Heart left ventricle (tissue), 16 donors: ENCODE data around the gene PPM1D. TPM values are rescaled to one million over a fixed set of nuclear protein-coding genes. Genes with fewer than 3 reads are reported as not detected.
"Not testable (repeated sequence)": the region's sequence is repeated elsewhere in the genome, so short reads cannot be mapped to it uniquely, and the experiment has no call there.

Source experiments
- ATAC-seq, 4 donors: fragments of 200-7000 bp; cut with Tn5 transposase; one replicate each; pipeline ENCODE4 v1.9.1; 2020 to 2022; ENCODE audit warnings: moderate library complexity in 4 of 4, mild to moderate bottlenecking in 3 of 4, moderate number of reproducible peaks in 1 of 4
- DNase-seq, 5 donors: peaks; one replicate each; pipeline ENCODE4 v3.0.0-alpha.2; 2020
- H3K27ac ChIP-seq, 12 donors: fragments of 200-600 bp; sonication (generic) in 4 of 12; one replicate each; pipeline versions ENCODE4 v1.5.0 to v1.8.0; 2016 to 2022; ENCODE audit warnings: mild to moderate bottlenecking in 2 of 12
- H3K27me3 ChIP-seq, 9 donors: fragments of 200-600 bp; sonication (generic) in 2 of 9; one replicate each; pipeline versions ENCODE4 v1.5.1 to v1.8.0; 2016 to 2022; ENCODE audit warnings: mild to moderate bottlenecking in 3 of 9
- H3K36me3 ChIP-seq, 9 donors: fragments of 200-600 bp; sonication (generic) in 2 of 9; one replicate each; pipeline versions ENCODE4 v1.5.0 to v1.8.0; 2018 to 2022; ENCODE audit warnings: mild to moderate bottlenecking in 2 of 9
- H3K4me1 ChIP-seq, 12 donors: fragments of 200-600 bp; sonication (generic) in 4 of 12; one replicate each; pipeline versions ENCODE4 v1.5.0 to v1.8.0; 2016 to 2022; ENCODE audit warnings: mild to moderate bottlenecking in 3 of 12
- H3K4me3 ChIP-seq, 12 donors: fragments of 200-600 bp; sonication (generic) in 4 of 12; one replicate each; pipeline versions ENCODE4 v1.5.0 to v1.8.0; 2017 to 2022; ENCODE audit warnings: mild to moderate bottlenecking in 9 of 12, moderate library complexity in 4 of 12
- H3K9me3 ChIP-seq, 12 donors: fragments of 200-600 bp; sonication (generic) in 4 of 12; one replicate each; pipeline versions ENCODE4 v1.5.0 to v1.8.0; 2016 to 2022; ENCODE audit warnings: mild to moderate bottlenecking in 1 of 12
- POLR2A ChIP-seq, 2 donors: fragments of 450-650 bp; IDR thresholded peaks; one replicate each; pipeline ENCODE4 v1.6.1; 2017; ENCODE audit warnings: antibody characterized with exemption in 2 of 2, mild to moderate bottlenecking in 2 of 2, moderate library complexity in 2 of 2
- WGBS, 4 donors: extraction: QIAGEN DNeasy Blood & Tissue Kit in 2 of 4; methylation state at CpG; one replicate each; pipeline versions ENCODE4 v1.1.5 to v1.1.7; 2013 to 2018; 5-methylcytosine and 5-hydroxymethylcytosine counted together
- intact Hi-C, 10 donors: fragments of 100-400 bp; cut with DNase I; formaldehyde crosslinking; loops; one replicate each; pipeline versions ENCODE4 v1.11.1 to v1.14.2; 2022
- polyA plus RNA-seq, 2 donors: library from polyadenylated mRNA; stranded (reverse); fragments of 200-250 nt; gene quantifications; one replicate each; pipeline ENCODE4 v1.2.3, GENCODE V29; 2013
- total RNA-seq, 9 donors: library from RNA; depleted of rRNA in 2 of 9; stranded (reverse); fragments of >200 nt in 2 of 9; fragmentation: NEBNext Ultra II Directional in 3 of 9; extraction: Animal tissue kit (Norgen Biotek cat#: 25700) in 3 of 9; gene quantifications; one replicate each; pipeline versions ENCODE4 v1.1.0 to v1.2.4, GENCODE V29; 2016 to 2023
- TF ChIP-seq, protein P1 (sequence below), 12 donors: fragments of 200-600 bp; sonication (generic) in 4 of 12; IDR thresholded peaks; one replicate each; pipeline versions ENCODE4 v1.5.0 to v1.8.0; 2018 to 2022; ENCODE audit warnings: antibody characterized with exemption in 12 of 12, mild to moderate bottlenecking in 5 of 12
- donor health status: ischemic (EF 13 %, LVEDD 7.1; RV severe dilation, severe dysfunction).
- donor health status: healthy with polysubstance abuse.
- donor health status: DM: no; HTN: yes; CAD: no.
- donor health status: DM: no; HTN: no; CAD: no.
- donor health status: ischemic (EF 25% LVEDD 6.9; RV normal size, moderate dysfunction).
- donor health status: ischemic (EF 25% LVEDD 5.7; RV mildly dilated, moderate dysfunction).
- donor health status: healthy.
- donor health status: DM: yes; HTN: yes; CAD: no.
- donor health status: ischemic (EF 35%, LVEDD 5.7; RV mildly dilated, moderate dysfunction).
- donor health status: nonischemic (EF 11% LVEDD 7.7; RV severe dilation, severe dysfunction).
- donor health status: DM: yes; HTN: yes; CAD: no.
- donor health status: PGD.
- donor health status: ischemic (EF 29% LVEDD 5.4; RV normal size, mild dysfunction).
- donor health status: nonischemic (EF 23%, LVEDD 6.1; RV moderate dilation, normal function).

Gene PPM1D
- total and polyA plus RNA-seq, 11 donors, result 1.9 to 11.4 (median 7.4) TPM

DNA sequence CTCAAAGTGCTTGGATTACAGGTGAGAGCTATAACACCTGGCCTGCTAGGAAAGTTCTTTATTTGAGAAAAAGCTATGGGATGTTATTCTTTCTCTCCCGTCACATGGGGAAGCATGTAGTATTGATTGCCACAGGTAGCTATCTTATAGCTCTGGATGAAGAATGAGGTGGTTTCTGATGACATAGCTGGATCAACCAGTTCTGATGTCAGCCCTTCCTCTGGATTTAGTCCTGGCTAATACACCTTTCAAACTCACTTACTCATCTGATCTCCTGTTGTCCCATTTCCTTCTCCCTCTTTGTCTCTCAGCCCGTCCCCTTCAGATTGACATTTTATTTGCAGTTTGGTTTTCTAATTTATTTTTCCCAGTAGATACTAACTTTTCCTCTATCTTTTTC, 14.1 kb upstream of the PPM1D start:
- intact Hi-C loops, result no loop called here

DNA sequence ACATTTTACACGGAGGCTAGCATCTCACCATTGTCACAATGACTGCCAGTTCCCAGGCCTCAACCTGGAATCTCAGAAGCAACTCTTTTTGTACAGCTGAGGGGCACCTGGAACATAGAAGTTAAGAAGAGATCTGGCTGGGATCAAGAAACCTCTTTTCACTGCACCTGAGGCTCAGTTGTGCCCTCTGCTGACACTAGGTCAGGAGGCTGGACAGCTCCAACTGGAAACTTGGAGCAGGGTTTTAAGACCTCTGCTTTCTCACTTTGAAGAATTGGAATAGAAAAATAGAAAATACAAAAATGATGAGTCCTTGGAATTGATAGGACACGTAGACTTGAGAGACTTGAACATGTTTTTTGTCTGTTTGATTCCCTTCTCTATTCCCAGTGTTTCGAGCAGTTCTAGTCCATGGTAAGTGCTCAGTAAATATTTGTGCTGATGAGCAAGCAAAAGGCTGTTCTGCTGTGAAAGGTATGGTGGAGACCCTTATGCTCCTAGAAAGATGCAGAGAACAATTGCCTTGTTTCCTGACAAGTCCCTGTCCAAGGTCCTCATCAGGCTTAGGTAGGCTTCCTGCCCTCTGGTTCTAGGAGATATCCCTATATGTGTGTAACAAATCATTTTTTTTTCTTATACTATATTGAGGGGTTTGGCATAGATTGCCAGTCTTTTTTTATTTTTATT, 13.6 kb upstream of the PPM1D start:
- TF ChIP-seq, protein P1, sequence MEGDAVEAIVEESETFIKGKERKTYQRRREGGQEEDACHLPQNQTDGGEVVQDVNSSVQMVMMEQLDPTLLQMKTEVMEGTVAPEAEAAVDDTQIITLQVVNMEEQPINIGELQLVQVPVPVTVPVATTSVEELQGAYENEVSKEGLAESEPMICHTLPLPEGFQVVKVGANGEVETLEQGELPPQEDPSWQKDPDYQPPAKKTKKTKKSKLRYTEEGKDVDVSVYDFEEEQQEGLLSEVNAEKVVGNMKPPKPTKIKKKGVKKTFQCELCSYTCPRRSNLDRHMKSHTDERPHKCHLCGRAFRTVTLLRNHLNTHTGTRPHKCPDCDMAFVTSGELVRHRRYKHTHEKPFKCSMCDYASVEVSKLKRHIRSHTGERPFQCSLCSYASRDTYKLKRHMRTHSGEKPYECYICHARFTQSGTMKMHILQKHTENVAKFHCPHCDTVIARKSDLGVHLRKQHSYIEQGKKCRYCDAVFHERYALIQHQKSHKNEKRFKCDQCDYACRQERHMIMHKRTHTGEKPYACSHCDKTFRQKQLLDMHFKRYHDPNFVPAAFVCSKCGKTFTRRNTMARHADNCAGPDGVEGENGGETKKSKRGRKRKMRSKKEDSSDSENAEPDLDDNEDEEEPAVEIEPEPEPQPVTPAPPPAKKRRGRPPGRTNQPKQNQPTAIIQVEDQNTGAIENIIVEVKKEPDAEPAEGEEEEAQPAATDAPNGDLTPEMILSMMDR (IDR thresholded peaks at IDR 0.05), result peak in 8 of 12 donors; percentile 12 to 44 (median 30)
- no peak for TF ChIP-seq POLR2A (IDR thresholded peaks at IDR 0.05)
- no peak overlapping the region for H3K4me3 ChIP-seq
- no peaks in the 10 kb centered on the region for H3K9me3 ChIP-seq
- H3K27me3 ChIP-seq, result no peaks in the 10 kb centered on the region
- intact Hi-C loops, result no loop called here
- no peak for DNase-seq
- H3K4me1 ChIP-seq, result no peaks in the 10 kb centered on the region
- H3K36me3 ChIP-seq, result no peaks in the 10 kb centered on the region
- H3K27ac ChIP-seq, result no peak overlapping the region
- no peak for ATAC-seq
- WGBS, 4 donors, result 67 to 77% (median 69%) methylated on average over 3 of the region's 3 CpGs

More for the DNA sequence above, 14.1 kb upstream of the PPM1D start:
- Histone ChIP-seq H3K9me3 (no peaks in the 10 kb centered on the region), H3K36me3 (no peaks in the 10 kb centered on the region), H3K4me1 (no peaks in the 10 kb centered on the region), H3K4me3 (no peak overlapping the region), H3K27me3 (no peaks in the 10 kb centered on the region), H3K27ac (no peak overlapping the region)
- DNase-seq (no peak), ATAC-seq (no peak)
- no peak for TF ChIP-seq POLR2A (IDR thresholded peaks at IDR 0.05)
- TF ChIP-seq, protein P1 (IDR thresholded peaks at IDR 0.05), result no peak
- WGBS, 4 donors, result 88 to 95% (median 93%) methylated on average over 2 of the region's 2 CpGs

- WGBS, 4 donors, result 46 to 73% (median 65%) methylated on average over 5 of the region's 5 CpGs
- intact Hi-C loops, result no loop called here
- TF ChIP-seq POLR2A (IDR thresholded peaks at IDR 0.05), result no peak
- TF ChIP-seq, protein P1 (IDR thresholded peaks at IDR 0.05), result no peak
- ATAC-seq, result no peak
- Histone ChIP-seq H3K27me3 (no peaks in the 10 kb centered on the region), H3K4me3 (no peak overlapping the region), H3K36me3 (no peaks in the 10 kb centered on the region), H3K4me1 (no peaks in the 10 kb centered on the region), H3K9me3 (no peaks in the 10 kb centered on the region), H3K27ac (no peak overlapping the region)
- DNase-seq, result no peak
Measured at GRCh38 chr17:60590070-60590469, 9.9 kb upstream of the PPM1D start.

- WGBS, 4 donors, result 90 to 95% (median 91%) methylated on average over 2 of the region's 2 CpGs
- H3K9me3 ChIP-seq, result no peaks in the 10 kb centered on the region
- no peak for DNase-seq
- TF ChIP-seq, protein P1 (IDR thresholded peaks at IDR 0.05), result no peak
- TF ChIP-seq POLR2A (IDR thresholded peaks at IDR 0.05), result no peak
- H3K36me3 ChIP-seq, result no peaks in the 10 kb centered on the region
- H3K27me3 ChIP-seq, result no peaks in the 10 kb centered on the region
- ATAC-seq, result no peak
- H3K4me3 ChIP-seq, result no peak overlapping the region
- no peak overlapping the region for H3K27ac ChIP-seq
- peaks cover 0 to 4% (median 0%) of the 10 kb centered on the region in 12 donors for H3K4me1 ChIP-seq
- intact Hi-C loops, result no loop called here
Measured at GRCh38 chr17:60592750-60593149, 7.2 kb upstream of the PPM1D start.

DNA sequence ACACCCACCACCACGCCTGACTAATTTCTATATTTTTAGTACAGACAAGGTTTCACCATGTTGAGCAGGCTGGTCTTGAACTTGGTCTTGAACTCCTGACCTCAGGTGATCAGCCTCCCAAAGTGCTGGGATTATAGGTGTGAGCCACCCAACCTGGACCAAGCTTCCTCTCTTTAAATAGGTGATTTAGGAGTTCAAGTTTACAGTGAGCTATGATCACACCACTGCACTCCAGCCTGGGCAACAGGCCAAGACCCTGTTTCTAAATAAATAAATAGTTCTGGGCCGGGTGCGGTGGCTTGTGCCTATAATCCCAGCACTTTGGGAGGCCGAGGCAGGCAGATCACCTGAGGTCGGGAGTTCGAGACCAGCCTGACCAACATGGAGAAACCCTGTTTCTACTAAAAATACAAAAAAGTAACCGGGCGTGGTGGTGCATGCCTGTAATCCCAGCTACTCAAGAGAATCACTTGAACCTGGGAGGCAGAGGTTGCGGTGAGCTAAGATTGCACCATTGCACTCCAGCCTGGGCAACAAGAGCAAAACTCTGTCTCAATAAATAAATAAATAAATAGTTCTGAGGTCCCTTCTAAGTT, 6.5 kb upstream of the PPM1D start:
- WGBS, 4 donors, result 72 to 81% (median 77%) methylated on average over 9 of the region's 9 CpGs
- H3K27me3 ChIP-seq, H3K9me3 ChIP-seq, ATAC-seq, DNase-seq, H3K4me3 ChIP-seq, intact Hi-C loops, H3K36me3 ChIP-seq, H3K27ac ChIP-seq: not testable (repeated sequence)
- peaks cover 0 to 12% (median 0%) of the 10 kb centered on the region in 12 donors for H3K4me1 ChIP-seq

- H3K4me1 ChIP-seq, result peaks cover 0 to 18% (median 2%) of the 10 kb centered on the region in 12 donors
- DNase-seq, H3K9me3 ChIP-seq, H3K4me3 ChIP-seq, H3K36me3 ChIP-seq, H3K27me3 ChIP-seq, ATAC-seq, intact Hi-C loops, H3K27ac ChIP-seq: not testable (repeated sequence)
- 94 to 96% (median 95%) methylated on average over 7 of the region's 7 CpGs for whole genome bisulfite sequencing, 4 donors
Measured at GRCh38 chr17:60594170-60594569, 5.8 kb upstream of the PPM1D start.
